H1 (cell line): Measurements from ENCODE around the gene TMEM63C. TPM values are rescaled to one million over a fixed set of nuclear protein-coding genes. Genes with fewer than 3 reads are reported as not detected.
"Not testable (repeated sequence)": the region's sequence is repeated elsewhere in the genome, so short reads cannot be mapped to it uniquely, and the experiment has no call there.

Source experiments
- CTCF ChIA-PET: fragments of 300-600 bp; sonication (Branson Sonifier 250); formaldehyde crosslinking; loops from one replicate; lab custom pipeline; 2021; ENCODE audit not compliant: partially characterized antibody; lab: Charles Lee
- POLR2A ChIA-PET: fragments of 300-600 bp; sonication (Branson Sonifier 250); formaldehyde crosslinking; loops from one replicate; lab custom pipeline; 2021; ENCODE audit warnings: inconsistent platforms; ENCODE audit not compliant: partially characterized antibody; lab: Charles Lee
- DNase-seq, 2 experiments: peaks; one replicate each; pipeline versions ENCODE4 v3.0.0 to v3.0.0-alpha.2; 2010 to 2022; ENCODE audit warnings: low spot score in 2 of 2, low read depth in 1 of 2, mixed read lengths in 1 of 2
- FAIRE-seq: peaks from 2 replicates; lab custom pipeline; 2011; peaks lifted over from hg19 to GRCh38; lab: Jason Lieb, UNC
- H2AFZ ChIP-seq: 2 replicates; pipeline ENCODE4 v1.8.1; 2012; ENCODE audit warnings: low read length, inconsistent platforms
- H2AK5ac ChIP-seq: 2 replicates; pipeline ENCODE4 v1.6.1; 2013; ENCODE audit warnings: low read depth, low read length
- H2BK120ac ChIP-seq: replicated peaks from 2 replicates; pipeline ENCODE3; 2013; ENCODE audit warnings: low read depth, low read length, inconsistent platforms
- H2BK12ac ChIP-seq: 2 replicates; pipeline ENCODE4 v1.6.1; 2013; ENCODE audit warnings: low read depth, low read length
- H2BK15ac ChIP-seq: 2 replicates; pipeline ENCODE4 v1.6.1; 2013; ENCODE audit warnings: low read length
- H2BK20ac ChIP-seq: 2 replicates; pipeline ENCODE4 v1.6.1; 2013; ENCODE audit warnings: low read length
- H2BK5ac ChIP-seq: 2 replicates; pipeline ENCODE4 v1.6.1; 2013; ENCODE audit warnings: low read depth, low read length
- H3K14ac ChIP-seq: 2 replicates; pipeline ENCODE4 v1.6.1; 2013; ENCODE audit warnings: inconsistent platforms; ENCODE audit not compliant: insufficient read length
- H3K18ac ChIP-seq: 2 replicates; pipeline ENCODE4 v1.6.1; 2013; ENCODE audit warnings: low read length; ENCODE audit errors: extremely low read depth
- H3K23ac ChIP-seq: 2 replicates; pipeline ENCODE4 v1.6.1; 2013; ENCODE audit warnings: inconsistent platforms; ENCODE audit not compliant: insufficient read length
- H3K23me2 ChIP-seq: 2 replicates; pipeline ENCODE4 v1.6.1; 2013; ENCODE audit warnings: low read depth, low read length
- H3K27ac ChIP-seq: 2 replicates; pipeline ENCODE4 v1.6.1; 2011; ENCODE audit warnings: low read depth, low read length, inconsistent platforms
- H3K27me3 ChIP-seq, 4 experiments: replicated peaks in 1 of 4; 1 replicate in 1 of 4; 2 replicates in 3 of 4; pipeline versions ENCODE4 v1.6.1 to v1.8.1; 2011 to 2013; ENCODE audit warnings: low read length in 3 of 4, mild to moderate bottlenecking in 3 of 4, inconsistent platforms in 2 of 4, mixed read lengths in 2 of 4, moderate library complexity in 1 of 4; ENCODE audit not compliant: control insufficient read depth in 3 of 4, insufficient read depth in 3 of 4; ENCODE audit errors: extremely low read depth in 1 of 4
- H3K36me3 ChIP-seq, 4 experiments: 2 replicates each; pipeline versions ENCODE4 v1.6.1 to v1.8.1; 2011 to 2013; ENCODE audit warnings: mild to moderate bottlenecking in 4 of 4, low read length in 3 of 4, moderate library complexity in 2 of 4, control low read depth in 1 of 4, inconsistent platforms in 1 of 4; ENCODE audit not compliant: insufficient read depth in 4 of 4, control insufficient read depth in 2 of 4
- H3K4ac ChIP-seq: replicated peaks from 2 replicates; pipeline ENCODE3; 2013; ENCODE audit warnings: low read length, low read depth, mixed read lengths, inconsistent platforms; ENCODE audit not compliant: insufficient read length
- H3K4me1 ChIP-seq, 4 experiments: replicated peaks in 1 of 4; 1 replicate in 1 of 4; 2 replicates in 3 of 4; pipeline versions ENCODE4 v1.6.1 to v1.8.1; 2011 to 2013; ENCODE audit warnings: low read length in 3 of 4, inconsistent platforms in 2 of 4, mixed read lengths in 1 of 4; ENCODE audit not compliant: insufficient read depth in 4 of 4, control insufficient read depth in 3 of 4
- H3K4me2 ChIP-seq, 2 experiments: 2 replicates each; pipeline versions ENCODE4 v1.6.1 to v1.8.1; 2011 to 2013; ENCODE audit warnings: low read depth in 2 of 2, low read length in 2 of 2, control low read depth in 1 of 2, inconsistent platforms in 1 of 2, mild to moderate bottlenecking in 1 of 2; ENCODE audit not compliant: insufficient read depth in 1 of 2
- H3K4me3 ChIP-seq, 4 experiments: fragments of 200-600, 300-600 bp in 1 of 4; sonication (generic), shearing (Covaris generic), sonication (Bioruptor Twin) in 1 of 4; 2 replicates each; pipeline versions ENCODE4 v1.5.1 to v1.8.1; 2011 to 2016; ENCODE audit warnings: low read length in 4 of 4, low read depth in 3 of 4, control low read depth in 2 of 4, inconsistent platforms in 2 of 4, mild to moderate bottlenecking in 2 of 4, mixed read lengths in 1 of 4, moderate library complexity in 1 of 4; ENCODE audit not compliant: insufficient read depth in 2 of 4; ENCODE audit errors: extremely low read depth in 1 of 4
- H3K56ac ChIP-seq: replicated peaks from 2 replicates; pipeline ENCODE3; 2013; ENCODE audit warnings: low read depth, mild to moderate bottlenecking, mixed read lengths, low read length, inconsistent platforms; ENCODE audit not compliant: insufficient read length
- H3K79me1 ChIP-seq: 2 replicates; pipeline ENCODE4 v1.6.1; 2013; ENCODE audit warnings: low read depth, low read length, control low read depth
- H3K79me2 ChIP-seq, 2 experiments: 2 replicates each; pipeline versions ENCODE4 v1.6.1 to v1.8.1; 2012 to 2013; ENCODE audit warnings: low read length in 2 of 2, mild to moderate bottlenecking in 2 of 2, inconsistent platforms in 1 of 2; ENCODE audit not compliant: insufficient read depth in 2 of 2, control insufficient read depth in 1 of 2
- H3K9ac ChIP-seq, 4 experiments: replicated peaks in 1 of 4; 1 replicate in 1 of 4; 2 replicates in 3 of 4; pipeline versions ENCODE4 v1.6.1 to v1.8.1; 2011 to 2013; ENCODE audit warnings: low read depth in 3 of 4, low read length in 3 of 4, control low read depth in 2 of 4, mild to moderate bottlenecking in 2 of 4, moderate library complexity in 2 of 4, inconsistent platforms in 1 of 4; ENCODE audit errors: extremely low read depth in 1 of 4
- H3K9me3 ChIP-seq, 2 experiments: 2 replicates each; pipeline versions ENCODE4 v1.6.1 to v1.8.1; 2012 to 2013; ENCODE audit warnings: mild to moderate bottlenecking in 2 of 2, moderate library complexity in 2 of 2, control low read depth in 1 of 2, inconsistent platforms in 1 of 2, low read depth in 1 of 2, low read length in 1 of 2, mixed read lengths in 1 of 2; ENCODE audit not compliant: insufficient read depth in 2 of 2
- H4K20me1 ChIP-seq, 2 experiments: replicated peaks in 1 of 2; 2 replicates each; pipeline versions ENCODE3 to v1.8.1; 2011 to 2013; ENCODE audit warnings: inconsistent platforms in 2 of 2, low read length in 2 of 2, mild to moderate bottlenecking in 1 of 2; ENCODE audit not compliant: insufficient read depth in 2 of 2, control insufficient read depth in 1 of 2
- H4K5ac ChIP-seq: 2 replicates; pipeline ENCODE4 v1.6.1; 2013; ENCODE audit warnings: low read length, low read depth, mixed read lengths, inconsistent platforms; ENCODE audit not compliant: insufficient read length
- H4K8ac ChIP-seq: 2 replicates; pipeline ENCODE4 v1.8.0; 2013; ENCODE audit warnings: mild to moderate bottlenecking, moderate library complexity, low read length, inconsistent platforms; ENCODE audit not compliant: insufficient read depth; ENCODE audit errors: extremely low read depth
- H4K91ac ChIP-seq: replicated peaks from 2 replicates; pipeline ENCODE3; 2013; ENCODE audit warnings: low read length, mixed read lengths, inconsistent platforms; ENCODE audit not compliant: insufficient read length
- CREB1 ChIP-seq: IDR thresholded peaks from 2 replicates; pipeline ENCODE4 v1.6.1; 2012; ENCODE audit warnings: inconsistent platforms
- EZH2 ChIP-seq: fragments of 200-600 bp; sonication (generic); IDR thresholded peaks from 2 replicates; pipeline ENCODE4 v1.7.1; 2012; ENCODE audit warnings: low read depth, mild to moderate bottlenecking, moderate library complexity, low read length, inconsistent platforms; ENCODE audit not compliant: severe bottlenecking
- HDAC2 ChIP-seq, 2 experiments: fragments of 300-600 bp in 1 of 2; sonication (generic) in 1 of 2; IDR thresholded peaks; 2 replicates each; pipeline ENCODE4 v1.6.1; 2011 to 2012; ENCODE audit warnings: low read depth in 2 of 2, low read length in 2 of 2, mild to moderate bottlenecking in 2 of 2, moderate library complexity in 2 of 2, borderline replicate concordance in 1 of 2, inconsistent platforms in 1 of 2
- RBBP5 ChIP-seq: IDR thresholded peaks from 2 replicates; pipeline ENCODE4 v1.7.1; 2012; ENCODE audit warnings: low read depth, mild to moderate bottlenecking, inconsistent platforms, low read length, moderate library complexity, borderline replicate concordance
- SUZ12 ChIP-seq: fragments of 200-600 bp; sonication (generic); IDR thresholded peaks from 2 replicates; pipeline ENCODE4 v1.6.1; 2012; ENCODE audit warnings: mild to moderate bottlenecking, inconsistent platforms, low read length, moderate library complexity, mixed read lengths
- TBP ChIP-seq: IDR thresholded peaks from 2 replicates; pipeline ENCODE4 v1.6.1; 2011; ENCODE audit warnings: low read depth, low read length, improper control_type of control experiment
- WGBS, 2 experiments: shearing (Covaris generic) in 1 of 2; methylation state at CpG; one replicate each; pipeline versions ENCODE4 v1.1.6 to v1.1.7; 2013 to 2015; ENCODE audit warnings: low lambda C conversion rate in 2 of 2, mixed read lengths in 2 of 2, inconsistent platforms in 1 of 2, low coverage in 1 of 2, missing lambda C conversion rate in 1 of 2; ENCODE audit not compliant: insufficient replicate concordance in 2 of 2, insufficient coverage in 1 of 2, insufficient read length in 1 of 2; ENCODE audit errors: extremely low coverage in 1 of 2, missing lambda C conversion rate in 1 of 2; 5-methylcytosine and 5-hydroxymethylcytosine counted together
- polyA plus RNA-seq, 7 experiments: library from polyadenylated mRNA; depleted of rRNA in 3 of 7; stranded (reverse) in 5 of 7; unstranded in 2 of 7; fragments of >200 nt in 5 of 7; fragments of 200-250 nt in 2 of 7; gene quantifications; 1 replicate in 5 of 7; 2 replicates in 1 of 7; 4 replicates in 1 of 7; pipeline versions ENCODE4 v1.2.1 to v1.2.3, GENCODE V29; 2011 to 2013; ENCODE audit warnings: missing spikeins in 2 of 7, mixed read lengths in 2 of 7
- total RNA-seq: library from RNA; stranded (reverse); fragmentation: NEBNext Ultra II Directional; extraction: Animal tissue kit (Norgen Biotek cat#: 25700); gene quantifications from 2 replicates; pipeline ENCODE4 v1.2.1, GENCODE V29; 2021

The TMEM63C gene
- total and polyA plus RNA-seq, 2 of the 8 experiments (the other 6 are each of a cell fraction or from before 2014, with no cell fraction given), result 3.0 to 7.6 TPM

- TF ChIP-seq CREB1 (no peak), TBP (no peak), EZH2 (no peak), HDAC2 (IDR thresholded peaks at IDR 0.05; ENCODE audit: borderline replicate concordance in 1 of 2, low read depth in 2 of 2, low read length in 2 of 2) (no peak), SUZ12 (no peak), RBBP5 (no peak)
Observed at GRCh38 chr14:77279719-77280118, 98.1 kb downstream of the TMEM63C start (continued).

GRCh38 chr14:77280921-77281320, 99.3 kb downstream of the TMEM63C start:
- H2BK20ac ChIP-seq, H3K9me3 ChIP-seq, H3K4me2 ChIP-seq, FAIRE-seq, H2BK5ac ChIP-seq, H3K79me2 ChIP-seq, H3K4me1 ChIP-seq, DNase-seq, H2AK5ac ChIP-seq, H4K20me1 ChIP-seq, H4K5ac ChIP-seq, H2BK120ac ChIP-seq, H3K27ac ChIP-seq, H2AFZ ChIP-seq, H3K18ac ChIP-seq, H3K23me2 ChIP-seq, H3K4ac ChIP-seq, H3K79me1 ChIP-seq, H4K91ac ChIP-seq, H3K4me3 ChIP-seq, H2BK12ac ChIP-seq, H3K56ac ChIP-seq, H3K23ac ChIP-seq, H4K8ac ChIP-seq, H2BK15ac ChIP-seq, H3K9ac ChIP-seq, H3K27me3 ChIP-seq, H3K14ac ChIP-seq: not testable (repeated sequence)
- 93% methylated on average over 4 of the region's 4 CpGs; no CpG with 5 or more reads in 1 of the 2 experiments for WGBS, 2 experiments
- CTCF ChIA-PET, result interaction anchor here (0.8 to 3.2 kb wide), 4 partner anchors 10 to 78 kb away, joined by 3 to 13 read pairs (median 4); no protein-coding TSS in a partner anchor
- peaks cover 6 to 21% (median 20%) of the 10 kb centered on the region in 4 experiments; a peak in 6 of 8 replicates for H3K36me3 ChIP-seq
- POLR2A ChIA-PET, result interaction anchor here (0.6 to 1.4 kb wide), 2 partner anchors 18 to 40 kb away, joined by 3 read pairs; no protein-coding TSS in a partner anchor
